SU-DHL-6 (cell line): Measurements from ENCODE around the gene RABEPK.

Experiments used
- EZH2phosphoT487 ChIP-seq: fragments of 200-600 bp; sonication (generic), shearing (Covaris generic); conservative IDR thresholded peaks from 2 replicates; pipeline ENCODE4 v1.6.1; 2018; ENCODE audit warnings: mild to moderate bottlenecking, antibody characterized with exemption, low read length, moderate library complexity, mixed read lengths
- TF ChIP-seq, protein P1 (sequence below): fragments of 200-600 bp; sonication (generic); IDR thresholded peaks from one replicate; pipeline ENCODE4 v1.5.1; 2017; ENCODE audit warnings: antibody characterized with exemption, mild to moderate bottlenecking, low read length, moderate library complexity; ENCODE audit not compliant: insufficient read depth, poor library complexity, severe bottlenecking

DNA sequence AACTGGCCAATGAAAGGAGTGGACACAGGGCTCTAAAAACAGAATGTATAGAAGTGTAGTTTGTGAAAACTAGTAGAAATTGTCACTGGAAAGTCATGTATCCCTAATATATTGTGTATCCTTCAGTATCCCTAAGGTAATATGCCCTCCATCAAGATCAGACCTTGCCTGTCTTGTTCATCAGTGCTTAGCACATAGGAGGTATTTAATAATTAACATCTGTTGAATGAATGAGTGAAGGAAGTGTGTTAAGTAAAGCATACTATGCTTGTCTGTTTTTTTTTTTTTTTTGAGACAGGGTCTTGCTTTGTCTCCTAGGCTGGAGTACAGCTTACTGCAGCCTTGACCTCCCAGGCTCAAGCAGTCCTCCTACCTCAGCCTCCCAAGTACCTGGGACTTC, 77.1 kb downstream of the RABEPK start:
- TF ChIP-seq, protein P1, sequence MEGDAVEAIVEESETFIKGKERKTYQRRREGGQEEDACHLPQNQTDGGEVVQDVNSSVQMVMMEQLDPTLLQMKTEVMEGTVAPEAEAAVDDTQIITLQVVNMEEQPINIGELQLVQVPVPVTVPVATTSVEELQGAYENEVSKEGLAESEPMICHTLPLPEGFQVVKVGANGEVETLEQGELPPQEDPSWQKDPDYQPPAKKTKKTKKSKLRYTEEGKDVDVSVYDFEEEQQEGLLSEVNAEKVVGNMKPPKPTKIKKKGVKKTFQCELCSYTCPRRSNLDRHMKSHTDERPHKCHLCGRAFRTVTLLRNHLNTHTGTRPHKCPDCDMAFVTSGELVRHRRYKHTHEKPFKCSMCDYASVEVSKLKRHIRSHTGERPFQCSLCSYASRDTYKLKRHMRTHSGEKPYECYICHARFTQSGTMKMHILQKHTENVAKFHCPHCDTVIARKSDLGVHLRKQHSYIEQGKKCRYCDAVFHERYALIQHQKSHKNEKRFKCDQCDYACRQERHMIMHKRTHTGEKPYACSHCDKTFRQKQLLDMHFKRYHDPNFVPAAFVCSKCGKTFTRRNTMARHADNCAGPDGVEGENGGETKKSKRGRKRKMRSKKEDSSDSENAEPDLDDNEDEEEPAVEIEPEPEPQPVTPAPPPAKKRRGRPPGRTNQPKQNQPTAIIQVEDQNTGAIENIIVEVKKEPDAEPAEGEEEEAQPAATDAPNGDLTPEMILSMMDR = no peak
- no peak for TF ChIP-seq EZH2phosphoT487
